ENCODE data around the gene FRMD6.
"Not testable (repeated sequence)": the region's sequence is repeated elsewhere in the genome, so short reads cannot be mapped to it uniquely, and the experiment has no call there.

Gene FRMD6

GRCh38 chr14:51628238-51628637, 23.5 kb upstream of the FRMD6 start:
- no peak for DNase-seq (ENCODE audit: low read depth, low spot score)
- H3K4me3 ChIP-seq (ENCODE audit: low read length) = no peak overlapping the region
- no peaks in the 10 kb centered on the region for H3K36me3 ChIP-seq (ENCODE audit: control insufficient read depth, insufficient read depth, low read length)
- H3K27ac ChIP-seq (ENCODE audit: low read length) = no peak overlapping the region
- no CpG with 5 or more reads among the region's 1 CpG for WGBS (ENCODE audit: insufficient coverage, insufficient read length)
- H3K27me3 ChIP-seq (ENCODE audit: control insufficient read depth, insufficient read depth, low read length) = no peaks in the 10 kb centered on the region
- no peaks in the 10 kb centered on the region for H3K4me1 ChIP-seq (ENCODE audit: control insufficient read depth, insufficient read depth, low read length)
- no peaks in the 10 kb centered on the region for H3K9me3 ChIP-seq (ENCODE audit: control insufficient read depth, insufficient read depth, low read length)

GRCh38 chr14:51630987-51631386, 20.7 kb upstream of the FRMD6 start:
- Histone ChIP-seq H3K4me3 (ENCODE audit: low read length) (no peak overlapping the region), H3K4me1 (ENCODE audit: control insufficient read depth, insufficient read depth, low read length) (no peaks in the 10 kb centered on the region), H3K9me3 (ENCODE audit: control insufficient read depth, insufficient read depth, low read length) (no peaks in the 10 kb centered on the region), H3K27ac (ENCODE audit: low read length) (no peak overlapping the region), H3K27me3 (ENCODE audit: control insufficient read depth, insufficient read depth, low read length) (no peaks in the 10 kb centered on the region), H3K36me3 (ENCODE audit: control insufficient read depth, insufficient read depth, low read length) (no peaks in the 10 kb centered on the region)
- no CpG with 5 or more reads among the region's 2 CpGs for WGBS (ENCODE audit: insufficient coverage, insufficient read length)
- DNase-seq (ENCODE audit: low read depth, low spot score) = no peak

DNA sequence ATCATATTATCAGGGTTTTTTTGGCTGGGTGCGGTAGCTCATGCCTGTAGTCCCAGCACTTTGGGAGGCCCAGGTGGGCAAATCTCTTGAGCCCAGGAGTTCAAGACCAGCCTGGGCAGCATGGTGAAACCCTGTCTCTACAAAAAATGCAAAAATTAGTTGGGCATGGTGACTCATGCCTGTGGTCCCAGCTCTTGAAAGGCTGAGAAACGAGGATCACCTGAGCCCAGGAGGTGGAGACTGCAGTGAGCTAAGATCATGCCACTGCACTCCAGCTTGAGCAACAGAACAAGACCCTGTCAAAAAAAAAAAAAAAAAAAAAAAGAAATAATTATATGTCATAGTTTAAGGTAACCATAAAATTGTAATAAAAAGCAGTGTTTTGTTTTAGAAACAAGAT, 18.4 kb upstream of the FRMD6 start:
- not testable (repeated sequence) for H3K4me1 ChIP-seq (ENCODE audit: control insufficient read depth, insufficient read depth, low read length); H3K27ac ChIP-seq (ENCODE audit: low read length); H3K9me3 ChIP-seq (ENCODE audit: control insufficient read depth, insufficient read depth, low read length); H3K27me3 ChIP-seq (ENCODE audit: control insufficient read depth, insufficient read depth, low read length); H3K4me3 ChIP-seq (ENCODE audit: low read length); DNase-seq (ENCODE audit: low read depth, low spot score); H3K36me3 ChIP-seq (ENCODE audit: control insufficient read depth, insufficient read depth, low read length)
- WGBS (ENCODE audit: insufficient coverage, insufficient read length) = no CpG with 5 or more reads among the region's 2 CpGs

GRCh38 chr14:51636109-51636508, 15.6 kb upstream of the FRMD6 start:
- H3K27me3 ChIP-seq (ENCODE audit: control insufficient read depth, insufficient read depth, low read length) = no peaks in the 10 kb centered on the region
- H3K27ac ChIP-seq (ENCODE audit: low read length) = no peak overlapping the region

DNA sequence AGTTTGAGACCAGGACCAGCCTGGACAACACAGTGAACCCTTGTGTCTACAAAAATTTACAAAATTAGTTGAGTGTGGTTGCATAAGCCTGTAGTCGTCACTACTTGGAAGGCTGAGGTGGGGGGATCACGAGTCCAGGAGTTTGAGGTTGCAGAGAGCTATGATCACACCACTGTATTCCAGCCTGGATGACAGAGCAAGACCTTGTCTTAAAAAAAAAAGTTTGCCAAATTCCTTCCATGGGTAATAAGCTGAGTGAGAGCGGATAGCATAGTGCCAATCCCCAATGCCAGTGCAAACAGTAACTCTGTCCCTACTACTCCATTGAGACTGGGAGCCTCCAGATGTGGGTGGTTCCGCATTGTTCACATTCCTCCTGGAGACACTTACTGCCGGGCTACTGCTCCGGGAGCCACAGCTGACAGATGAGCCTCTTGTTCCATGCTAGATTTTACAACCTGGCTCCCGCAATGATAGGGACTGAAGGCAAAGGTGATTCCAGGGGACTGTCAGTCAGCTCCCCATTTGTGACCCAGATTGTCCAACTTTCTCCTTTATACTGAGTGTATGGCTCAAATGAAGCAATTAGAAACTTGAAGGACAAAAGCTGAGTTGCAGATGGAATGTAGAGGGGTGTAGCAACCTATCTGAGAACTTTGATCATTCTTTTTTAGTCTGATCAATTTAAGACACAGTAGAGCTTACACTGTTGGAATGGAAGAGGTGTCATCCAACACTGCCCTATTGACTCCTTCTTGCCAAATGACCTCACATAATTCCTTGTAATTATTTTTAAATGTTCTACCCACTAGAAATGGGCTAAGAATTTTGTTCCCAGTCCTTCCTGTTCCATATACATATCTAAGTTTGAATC, 13.4 kb upstream of the FRMD6 start:
- WGBS (ENCODE audit: insufficient coverage, insufficient read length) = no CpG with 5 or more reads among the region's 7 CpGs
- Histone ChIP-seq H3K36me3 (ENCODE audit: control insufficient read depth, insufficient read depth, low read length) (no peaks in the 10 kb centered on the region), H3K27ac (ENCODE audit: low read length) (no peak overlapping the region), H3K27me3 (ENCODE audit: control insufficient read depth, insufficient read depth, low read length) (no peaks in the 10 kb centered on the region), H3K9me3 (ENCODE audit: control insufficient read depth, insufficient read depth, low read length) (no peaks in the 10 kb centered on the region), H3K4me1 (ENCODE audit: control insufficient read depth, insufficient read depth, low read length) (peaks cover 4% of the 10 kb centered on the region; the same call in 1 of the 2 replicates), H3K4me3 (ENCODE audit: low read length) (no peak overlapping the region)
- DNase-seq (ENCODE audit: low read depth, low spot score) = no peak

More at GRCh38 chr14:51636109-51636508, 15.6 kb upstream of the FRMD6 start:
- DNase-seq (ENCODE audit: low read depth, low spot score) = no peak
- no peaks in the 10 kb centered on the region for H3K9me3 ChIP-seq (ENCODE audit: control insufficient read depth, insufficient read depth, low read length)
- WGBS (ENCODE audit: insufficient coverage, insufficient read length) = no CpG with 5 or more reads among the region's 4 CpGs
- H3K4me3 ChIP-seq (ENCODE audit: low read length) = no peak overlapping the region
- peaks cover 4% of the 10 kb centered on the region; the same call in 1 of the 2 replicates for H3K4me1 ChIP-seq (ENCODE audit: control insufficient read depth, insufficient read depth, low read length)
- H3K36me3 ChIP-seq (ENCODE audit: control insufficient read depth, insufficient read depth, low read length) = no peaks in the 10 kb centered on the region

DNA sequence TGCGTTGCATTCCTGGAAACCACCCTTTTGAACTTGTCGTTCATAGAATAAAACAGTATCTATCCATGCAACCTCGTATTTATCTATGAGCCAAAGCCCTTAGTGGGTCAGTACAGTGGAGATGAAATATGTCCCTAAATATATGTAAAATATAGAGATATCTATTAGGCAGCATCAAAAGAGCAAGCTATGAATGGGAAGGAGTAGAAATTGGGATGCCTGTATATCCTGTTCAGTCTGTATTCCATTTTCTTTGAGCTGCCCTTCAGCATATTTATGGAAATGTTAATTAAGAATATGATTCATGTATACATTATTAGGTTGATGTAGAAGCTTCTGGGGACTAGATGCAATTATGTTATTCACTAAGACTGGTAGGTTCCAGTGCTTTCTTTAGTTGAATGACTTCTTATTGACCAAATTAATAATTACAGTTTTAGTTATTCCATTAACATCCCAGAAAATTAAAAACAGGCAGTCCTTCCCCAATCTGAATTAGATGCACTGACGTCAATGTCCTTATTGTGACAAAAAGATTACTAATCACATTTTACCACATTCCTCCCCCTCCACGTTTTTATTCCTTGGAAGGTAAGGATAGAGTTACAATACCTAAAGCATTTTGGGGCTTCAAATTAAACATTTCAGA, 11.9 kb upstream of the FRMD6 start:
- H3K27me3 ChIP-seq (ENCODE audit: control insufficient read depth, insufficient read depth, low read length) = no peaks in the 10 kb centered on the region
- H3K36me3 ChIP-seq (ENCODE audit: control insufficient read depth, insufficient read depth, low read length) = no peaks in the 10 kb centered on the region
- no peak overlapping the region for H3K4me3 ChIP-seq (ENCODE audit: low read length)
- DNase-seq (ENCODE audit: low read depth, low spot score) = no peak
- no peak overlapping the region for H3K27ac ChIP-seq (ENCODE audit: low read length)
- H3K4me1 ChIP-seq (ENCODE audit: control insufficient read depth, insufficient read depth, low read length) = peaks cover 4% of the 10 kb centered on the region; the same call in 1 of the 2 replicates
- WGBS (ENCODE audit: insufficient coverage, insufficient read length) = no CpG with 5 or more reads among the region's 5 CpGs
- H3K9me3 ChIP-seq (ENCODE audit: control insufficient read depth, insufficient read depth, low read length) = no peaks in the 10 kb centered on the region

DNA sequence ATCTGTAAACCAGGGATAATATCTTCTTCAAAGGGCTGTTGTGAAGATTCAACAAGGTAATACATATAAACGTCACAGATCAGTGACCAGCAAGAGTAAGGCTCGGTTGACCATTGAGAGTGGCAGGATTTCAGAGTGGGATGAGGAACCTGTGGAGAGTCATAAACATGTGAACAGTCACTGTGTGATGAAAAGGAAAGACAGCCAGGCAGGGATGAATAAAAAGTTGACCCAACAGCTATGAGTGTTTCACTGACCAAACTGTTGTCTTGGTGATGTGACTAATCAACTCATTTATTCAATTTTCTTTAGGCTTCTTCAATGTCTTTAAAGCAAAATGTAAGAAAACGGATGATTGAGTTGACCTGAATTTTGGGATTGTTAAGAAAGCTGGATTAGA, 8.6 kb upstream of the FRMD6 start:
- Histone ChIP-seq H3K27me3 (ENCODE audit: control insufficient read depth, insufficient read depth, low read length) (no peaks in the 10 kb centered on the region), H3K9me3 (ENCODE audit: control insufficient read depth, insufficient read depth, low read length) (no peaks in the 10 kb centered on the region), H3K36me3 (ENCODE audit: control insufficient read depth, insufficient read depth, low read length) (no peaks in the 10 kb centered on the region), H3K4me3 (ENCODE audit: low read length) (no peak overlapping the region), H3K4me1 (ENCODE audit: control insufficient read depth, insufficient read depth, low read length) (peaks cover 2% of the 10 kb centered on the region; the same call in 1 of the 2 replicates), H3K27ac (ENCODE audit: low read length) (no peak overlapping the region)
- no CpG with 5 or more reads among the region's 3 CpGs for WGBS (ENCODE audit: insufficient coverage, insufficient read length)
- DNase-seq (ENCODE audit: low read depth, low spot score) = no peak

GRCh38 chr14:51644217-51644933, 7.3 kb upstream of the FRMD6 start:
- Histone ChIP-seq H3K4me1 (ENCODE audit: control insufficient read depth, insufficient read depth, low read length) (no peaks in the 10 kb centered on the region), H3K4me3 (ENCODE audit: low read length) (no peak overlapping the region), H3K27ac (ENCODE audit: low read length) (no peak overlapping the region), H3K9me3 (ENCODE audit: control insufficient read depth, insufficient read depth, low read length) (no peaks in the 10 kb centered on the region), H3K27me3 (ENCODE audit: control insufficient read depth, insufficient read depth, low read length) (no peaks in the 10 kb centered on the region), H3K36me3 (ENCODE audit: control insufficient read depth, insufficient read depth, low read length) (no peaks in the 10 kb centered on the region)
- DNase-seq (ENCODE audit: low read depth, low spot score) = no peak
- no CpG with 5 or more reads among the region's 5 CpGs for WGBS (ENCODE audit: insufficient coverage, insufficient read length)

DNA sequence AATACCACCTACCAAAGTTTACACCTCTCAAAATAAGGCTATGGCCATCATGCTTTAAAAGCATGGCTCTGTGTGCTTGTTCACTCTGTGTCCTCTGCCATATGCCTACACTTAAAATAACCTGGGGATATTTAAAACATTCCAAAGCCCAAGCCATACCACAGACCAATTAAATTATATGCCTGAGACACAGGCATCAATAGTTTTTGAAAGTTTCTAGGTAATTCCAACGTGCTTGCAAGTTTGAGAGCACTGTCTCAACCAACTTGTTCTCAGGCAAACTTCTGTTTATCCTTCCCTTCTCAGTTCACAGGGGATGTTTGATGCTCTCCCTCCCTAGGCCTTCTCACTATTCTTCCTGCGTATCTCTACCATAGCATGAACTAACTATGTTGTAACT, 3.4 kb upstream of the FRMD6 start:
- Histone ChIP-seq H3K27ac (ENCODE audit: low read length) (no peak overlapping the region), H3K4me3 (ENCODE audit: low read length) (no peak overlapping the region), H3K27me3 (ENCODE audit: control insufficient read depth, insufficient read depth, low read length) (no peaks in the 10 kb centered on the region), H3K4me1 (ENCODE audit: control insufficient read depth, insufficient read depth, low read length) (no peaks in the 10 kb centered on the region), H3K9me3 (ENCODE audit: control insufficient read depth, insufficient read depth, low read length) (no peaks in the 10 kb centered on the region), H3K36me3 (ENCODE audit: control insufficient read depth, insufficient read depth, low read length) (no peaks in the 10 kb centered on the region)
- DNase-seq (ENCODE audit: low read depth, low spot score) = no peak
- WGBS (ENCODE audit: insufficient coverage, insufficient read length) = no CpG with 5 or more reads among the region's 2 CpGs

DNA sequence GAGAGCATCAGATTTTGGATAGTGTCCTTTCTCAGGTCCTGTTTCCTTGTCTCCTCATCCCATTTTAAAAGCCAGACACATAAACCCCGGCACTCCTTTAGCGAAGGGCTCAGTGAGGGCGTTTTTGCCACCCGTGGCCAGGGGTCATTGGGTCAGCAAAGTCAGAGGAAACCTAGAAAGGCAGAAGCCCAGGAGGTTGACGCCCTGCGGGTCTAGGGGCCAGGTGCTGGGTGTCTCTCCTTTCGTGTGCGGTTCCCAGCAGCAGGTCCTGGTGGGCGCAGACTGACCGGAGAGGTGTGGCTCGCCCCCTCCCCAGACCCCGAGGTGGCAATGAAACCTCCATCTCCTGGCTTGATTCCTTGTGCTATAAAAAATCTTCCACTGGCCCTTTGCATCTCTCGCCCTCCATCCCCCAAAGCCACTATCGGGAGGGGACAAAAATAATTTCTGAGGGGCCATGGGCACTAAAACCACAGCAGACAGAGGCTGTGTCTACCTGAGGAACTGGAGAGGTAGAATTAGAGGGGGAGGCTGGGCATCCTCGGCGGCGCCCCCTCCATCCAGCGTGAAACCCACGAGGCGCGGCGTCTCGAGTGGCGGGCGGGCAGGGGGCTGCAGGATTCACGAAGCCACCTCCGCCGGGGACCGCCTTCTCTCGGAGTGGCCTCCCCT, 858 bp upstream of the FRMD6 start:
- DNase-seq (ENCODE audit: low read depth, low spot score) = no peak
- Histone ChIP-seq H3K27ac (ENCODE audit: low read length) (no peak overlapping the region), H3K4me3 (ENCODE audit: low read length) (peak overlapping the region; percentile 72; the same call in 1 of the 2 replicates), H3K4me1 (ENCODE audit: control insufficient read depth, insufficient read depth, low read length) (no peaks in the 10 kb centered on the region), H3K9me3 (ENCODE audit: control insufficient read depth, insufficient read depth, low read length) (no peaks in the 10 kb centered on the region), H3K27me3 (ENCODE audit: control insufficient read depth, insufficient read depth, low read length) (no peaks in the 10 kb centered on the region), H3K36me3 (ENCODE audit: control insufficient read depth, insufficient read depth, low read length) (no peaks in the 10 kb centered on the region)
- WGBS (ENCODE audit: insufficient coverage, insufficient read length) = no CpG with 5 or more reads among the region's 30 CpGs
